ENCODE results near the gene CEACAM19.
"Not testable (repeated sequence)": the region's sequence is repeated elsewhere in the genome, so short reads cannot be mapped to it uniquely, and the experiment has no call there.

The CEACAM19 gene

GRCh38 chr19:44677019-44677811 is 5.9 kb downstream of the CEACAM19 start:
- no peak for DNase-seq

GRCh38 chr19:44680536-44680935 is 9.3 kb downstream of the CEACAM19 start:
- no peak for DNase-seq

- no peak for DNase-seq
Observed at GRCh38 chr19:44681992-44682790, 10.9 kb downstream of the CEACAM19 start.

- DNase-seq = no peak
Observed at GRCh38 chr19:44682807-44683206, 11.5 kb downstream of the CEACAM19 start.

- no peak for DNase-seq
Observed at GRCh38 chr19:44683434-44684210, 12.3 kb downstream of the CEACAM19 start.

GRCh38 chr19:44684396-44684795 is 13.1 kb downstream of the CEACAM19 start:
- not testable (repeated sequence) for DNase-seq

- DNase-seq = no peak
Observed at GRCh38 chr19:44684892-44685863, 13.9 kb downstream of the CEACAM19 start.

- no peak for DNase-seq
Observed at GRCh38 chr19:44685877-44686276, 14.6 kb downstream of the CEACAM19 start.

- no peak for DNase-seq
Observed at GRCh38 chr19:44686896-44687295, 15.6 kb downstream of the CEACAM19 start.

GRCh38 chr19:44687888-44688287 is 16.6 kb downstream of the CEACAM19 start:
- DNase-seq = no peak

- peak; percentile 68 for DNase-seq
Observed at GRCh38 chr19:44689290-44690130, 18.2 kb downstream of the CEACAM19 start.

GRCh38 chr19:44690131-44690440 is 18.8 kb downstream of the CEACAM19 start:
- no peak for DNase-seq

GRCh38 chr19:44692379-44692721 is 21.1 kb downstream of the CEACAM19 start:
- DNase-seq = no peak

- no peak for DNase-seq
Observed at GRCh38 chr19:44694184-44694579, 22.9 kb downstream of the CEACAM19 start.

GRCh38 chr19:44696939-44697669 is 25.8 kb downstream of the CEACAM19 start:
- no peak for DNase-seq

GRCh38 chr19:44697670-44698034 is 26.4 kb downstream of the CEACAM19 start:
- no peak for DNase-seq

GRCh38 chr19:44698492-44699201 is 27.4 kb downstream of the CEACAM19 start, which contains the start of gene CEACAM16:
CEACAM16 (plus strand) TSS chr19:44699151; CDS start chr19:44701457, 2,306 bp downstream.
- DNase-seq = no peak

- no peak for DNase-seq
Observed at GRCh38 chr19:44700547-44700946, 29.3 kb downstream of the CEACAM19 start.

GRCh38 chr19:44701228-44701627 is 29.9 kb downstream of the CEACAM19 start:
- DNase-seq = no peak
